Hematopoietic multipotent progenitor cell treated with erythropoietin and hydrocortisone succinate and interleukin-3 and kit ligand, for 6 days (in vitro differentiated cells): Measurements from ENCODE around the gene SEC24A.
"Not testable (repeated sequence)": the region's sequence is repeated elsewhere in the genome, so short reads cannot be mapped to it uniquely, and the experiment has no call there.

ENCODE experiments used
- DNase-seq: peaks from one replicate; pipeline ENCODE4 v3.0.0-alpha.2; 2015

SEC24A gene

GRCh38 chr5:134650660-134651059 lies 2.1 kb downstream of the SEC24A start:
- not testable (repeated sequence) for DNase-seq

- DNase-seq: no peak
Measured at GRCh38 chr5:134651531-134651930, 2.9 kb downstream of the SEC24A start.

- no peak for DNase-seq
Measured at GRCh38 chr5:134656690-134657089, 8.1 kb downstream of the SEC24A start.

- no peak for DNase-seq
Measured at GRCh38 chr5:134659456-134659855, 10.9 kb downstream of the SEC24A start.

GRCh38 chr5:134659922-134660321 lies 11.3 kb downstream of the SEC24A start:
- no peak for DNase-seq

GRCh38 chr5:134662971-134663370 lies 14.4 kb downstream of the SEC24A start:
- DNase-seq: no peak

- no peak for DNase-seq
Measured at GRCh38 chr5:134664448-134664847, 15.9 kb downstream of the SEC24A start.

- DNase-seq: not testable (repeated sequence)
Measured at GRCh38 chr5:134673546-134673945, 25.0 kb downstream of the SEC24A start.

GRCh38 chr5:134677357-134677756 lies 28.8 kb downstream of the SEC24A start:
- DNase-seq: not testable (repeated sequence)

GRCh38 chr5:134690144-134690543 lies 41.6 kb downstream of the SEC24A start:
- not testable (repeated sequence) for DNase-seq

GRCh38 chr5:134692722-134693121 lies 44.1 kb downstream of the SEC24A start:
- DNase-seq: no peak

- DNase-seq: peak; percentile 7
Measured at GRCh38 chr5:134708301-134708700, 59.7 kb downstream of the SEC24A start.

GRCh38 chr5:134714120-134714519 lies 65.5 kb downstream of the SEC24A start:
- peak; percentile 23 for DNase-seq

- peak; percentile 71 for DNase-seq
Measured at GRCh38 chr5:134714541-134714940, 66.0 kb downstream of the SEC24A start.

GRCh38 chr5:134715466-134715865 lies 66.9 kb downstream of the SEC24A start:
- not testable (repeated sequence) for DNase-seq

- no peak for DNase-seq
Measured at GRCh38 chr5:134724872-134725271, 76.3 kb downstream of the SEC24A start.

GRCh38 chr5:134732819-134733218 lies 84.2 kb downstream of the SEC24A start:
- DNase-seq: peak; percentile 25

GRCh38 chr5:134735243-134735642 lies 86.7 kb downstream of the SEC24A start:
- peak; percentile 38 for DNase-seq

GRCh38 chr5:134736173-134736812 lies 87.7 kb downstream of the SEC24A start:
- DNase-seq: peak; percentile 48

GRCh38 chr5:134738133-134738962 lies 89.8 kb downstream of the SEC24A start, which contains the start of gene CAMLG:
CAMLG (plus strand) TSS chr5:134738548; CDS start chr5:134738621, 73 bp downstream.
- peak; percentile 99 for DNase-seq

GRCh38 chr5:134738963-134739661 lies 90.5 kb downstream of the SEC24A start:
- peak; percentile 93 for DNase-seq

- DNase-seq: no peak
Measured at GRCh38 chr5:134741052-134741451, 92.5 kb downstream of the SEC24A start.

GRCh38 chr5:134742134-134742533 lies 93.5 kb downstream of the SEC24A start:
- no peak for DNase-seq
